ENCODE measurements around the gene TBRG4.

DNA sequence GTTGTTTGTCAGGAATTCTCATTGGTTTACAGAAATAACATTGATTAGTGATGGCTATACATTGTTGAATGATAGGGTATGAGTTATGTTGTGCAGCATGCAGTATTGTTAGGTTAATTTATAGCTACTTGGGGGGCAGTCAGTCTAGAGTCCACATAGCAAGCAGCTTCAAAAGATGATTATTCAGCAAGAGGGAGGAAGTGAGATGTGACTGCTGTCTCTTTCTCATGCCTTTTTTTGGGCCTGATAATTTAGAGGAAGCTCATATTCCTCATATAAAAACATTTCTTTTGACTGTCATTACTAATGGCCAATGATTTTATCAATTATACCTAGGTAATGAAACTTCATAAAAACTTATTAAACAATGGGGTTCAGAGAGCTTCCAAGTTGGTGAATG lies 3.4 kb upstream of the TBRG4 start:
- TF ChIP-seq EP300 (IDR thresholded peaks at IDR 0.05): no peak
- TF ChIP-seq, protein P1, sequence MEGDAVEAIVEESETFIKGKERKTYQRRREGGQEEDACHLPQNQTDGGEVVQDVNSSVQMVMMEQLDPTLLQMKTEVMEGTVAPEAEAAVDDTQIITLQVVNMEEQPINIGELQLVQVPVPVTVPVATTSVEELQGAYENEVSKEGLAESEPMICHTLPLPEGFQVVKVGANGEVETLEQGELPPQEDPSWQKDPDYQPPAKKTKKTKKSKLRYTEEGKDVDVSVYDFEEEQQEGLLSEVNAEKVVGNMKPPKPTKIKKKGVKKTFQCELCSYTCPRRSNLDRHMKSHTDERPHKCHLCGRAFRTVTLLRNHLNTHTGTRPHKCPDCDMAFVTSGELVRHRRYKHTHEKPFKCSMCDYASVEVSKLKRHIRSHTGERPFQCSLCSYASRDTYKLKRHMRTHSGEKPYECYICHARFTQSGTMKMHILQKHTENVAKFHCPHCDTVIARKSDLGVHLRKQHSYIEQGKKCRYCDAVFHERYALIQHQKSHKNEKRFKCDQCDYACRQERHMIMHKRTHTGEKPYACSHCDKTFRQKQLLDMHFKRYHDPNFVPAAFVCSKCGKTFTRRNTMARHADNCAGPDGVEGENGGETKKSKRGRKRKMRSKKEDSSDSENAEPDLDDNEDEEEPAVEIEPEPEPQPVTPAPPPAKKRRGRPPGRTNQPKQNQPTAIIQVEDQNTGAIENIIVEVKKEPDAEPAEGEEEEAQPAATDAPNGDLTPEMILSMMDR (IDR thresholded peaks at IDR 0.05): no peak

All from ovary (tissue), 3 donors.